Stimulated activated CD4-positive, alpha-beta T cell treated with anti-CD3 and anti-CD28 coated beads, Interleukin-12 subunit alpha, Interleukin-12 subunit beta, amount 100 ng/mL, for 24 hours (primary cell): ENCODE measurements around the gene C22orf31.
"Not testable (repeated sequence)": the region's sequence is repeated elsewhere in the genome, so short reads cannot be mapped to it uniquely, and the experiment has no call there.

Source experiments
- DNase-seq, 2 experiments: peaks; one replicate each; pipeline ENCODE4 v3.0.0-alpha.2; 2020; ENCODE audit warnings: low read depth in 2 of 2

Gene C22orf31

GRCh38 chr22:29055192-29055830, 6.3 kb downstream of the C22orf31 start:
- no peak for DNase-seq

- DNase-seq: no peak
Measured at GRCh38 chr22:29054251-29054767, 7.3 kb downstream of the C22orf31 start.

- DNase-seq: no peak
Measured at GRCh38 chr22:29053048-29053702, 8.5 kb downstream of the C22orf31 start.

- DNase-seq: no peak
Measured at GRCh38 chr22:29050457-29050856, 11.2 kb downstream of the C22orf31 start.

GRCh38 chr22:29049655-29050263, 11.9 kb downstream of the C22orf31 start:
- no peak for DNase-seq

GRCh38 chr22:29048822-29049654, 12.6 kb downstream of the C22orf31 start:
- DNase-seq: no peak

GRCh38 chr22:29044657-29045176, 16.9 kb downstream of the C22orf31 start:
- DNase-seq: no peak

- DNase-seq: no peak
Measured at GRCh38 chr22:29043906-29044575, 17.6 kb downstream of the C22orf31 start.

- DNase-seq: no peak
Measured at GRCh38 chr22:29041408-29041807, 20.2 kb downstream of the C22orf31 start.

- peak; percentile 24 to 51 for DNase-seq
Measured at GRCh38 chr22:29040385-29041275, 21.0 kb downstream of the C22orf31 start.

- not testable (repeated sequence) for DNase-seq
Measured at GRCh38 chr22:29039684-29040083, 21.9 kb downstream of the C22orf31 start.

- DNase-seq: no peak
Measured at GRCh38 chr22:29039148-29039547, 22.5 kb downstream of the C22orf31 start.

GRCh38 chr22:29037340-29037932, 24.2 kb downstream of the C22orf31 start:
- no peak for DNase-seq

GRCh38 chr22:29032584-29032983, 29.0 kb downstream of the C22orf31 start:
- no peak for DNase-seq

GRCh38 chr22:29032014-29032475, 29.6 kb downstream of the C22orf31 start:
- DNase-seq: no peak

GRCh38 chr22:29031227-29032011, 30.2 kb downstream of the C22orf31 start:
- DNase-seq: no peak

- no peak for DNase-seq
Measured at GRCh38 chr22:29030618-29031226, 30.9 kb downstream of the C22orf31 start.

GRCh38 chr22:29030016-29030617, 31.5 kb downstream of the C22orf31 start:
- DNase-seq: no peak
